Activated effector memory CD4-positive, alpha-beta T cell treated with Interleukin-2 at 50 U/mL for 16 hours (primary cell): ENCODE data around the gene ZFP1.
A peak's percentile ranks its signal among the peaks of the same experiment; 100 is the strongest.

Experiments used
- DNase-seq: peaks from one replicate; pipeline ENCODE4 v3.0.0-alpha.2; 2020

Gene ZFP1

DNA sequence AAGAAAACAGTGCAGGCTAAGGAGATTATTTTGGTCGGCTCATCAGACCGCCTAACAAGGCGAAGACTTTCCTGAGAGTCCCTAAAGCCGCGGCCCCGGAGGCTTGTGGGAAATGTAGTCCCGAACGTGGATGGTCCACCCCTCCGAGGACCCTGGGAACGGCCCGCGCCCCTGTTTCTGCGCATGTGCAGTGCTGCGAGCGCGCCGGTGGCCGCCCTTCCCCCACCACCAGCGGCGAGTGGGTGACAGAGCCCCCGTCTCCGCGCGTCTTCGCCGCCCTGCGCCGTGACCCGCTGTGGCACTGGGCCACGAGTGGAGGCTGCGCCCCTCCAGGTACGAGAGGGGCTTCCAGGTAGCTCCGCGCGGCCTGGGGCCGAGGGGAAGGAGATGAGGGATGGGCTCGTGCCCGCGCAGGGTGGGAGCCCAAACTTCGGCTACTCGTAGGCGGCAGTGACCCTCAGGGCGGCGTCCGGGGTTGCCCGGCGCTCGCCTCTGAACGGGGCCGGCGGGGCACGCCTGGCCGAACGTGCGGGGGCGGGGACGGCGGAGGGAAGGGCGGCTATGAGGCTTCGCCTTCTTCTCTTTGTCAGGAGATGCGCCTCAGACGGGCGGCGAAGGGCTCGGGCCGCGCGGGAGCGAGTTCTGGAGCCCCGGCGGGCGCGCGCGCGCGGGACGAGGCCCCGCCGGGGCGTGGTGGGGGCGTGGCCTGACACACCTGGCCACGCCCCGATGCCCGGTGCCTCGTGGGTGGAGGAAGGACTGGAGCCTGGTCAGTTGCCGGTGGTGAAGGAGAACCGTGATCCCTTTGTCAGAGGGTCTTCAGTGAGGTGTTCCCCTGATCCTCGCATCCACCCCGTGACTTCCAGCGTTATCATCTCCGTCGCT is at the start of gene ZFP1:
Gene ZFP1, plus strand, starts transcription at position 214 of the 885 bp plus-strand sequence. CDS start 4,428 bp downstream, outside the sequence.
- peak; percentile 89 for DNase-seq

DNA sequence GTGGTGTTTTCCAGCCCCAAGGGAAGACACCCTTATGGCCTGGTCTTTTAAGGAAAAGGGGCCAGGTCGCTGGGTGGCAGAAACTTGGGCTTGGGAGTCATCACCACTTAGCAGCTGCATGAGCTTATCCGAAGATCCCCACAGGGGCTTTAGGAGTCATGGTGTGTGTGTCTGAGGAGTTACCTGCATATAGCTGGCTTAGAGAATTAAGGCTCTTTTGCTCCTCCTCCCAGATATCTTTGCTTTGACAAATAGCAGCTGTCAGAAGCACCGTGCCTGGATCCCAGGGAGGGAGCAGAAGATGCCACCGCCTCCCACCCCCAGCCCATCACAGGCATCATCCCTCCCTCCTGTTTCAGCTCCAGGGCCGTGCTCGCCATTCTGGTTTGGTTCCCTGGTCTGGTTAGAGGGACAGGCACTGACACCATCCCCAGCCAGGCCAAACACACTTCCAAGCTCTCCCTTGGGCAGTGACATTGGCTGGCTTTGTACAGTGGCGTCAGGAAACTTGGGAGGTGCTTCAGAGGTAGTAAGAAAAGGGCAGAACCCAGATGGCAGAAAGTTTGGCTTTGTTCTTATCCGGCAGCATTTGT is 49.2 kb upstream of the ZFP1 start:
- no peak for DNase-seq

DNA sequence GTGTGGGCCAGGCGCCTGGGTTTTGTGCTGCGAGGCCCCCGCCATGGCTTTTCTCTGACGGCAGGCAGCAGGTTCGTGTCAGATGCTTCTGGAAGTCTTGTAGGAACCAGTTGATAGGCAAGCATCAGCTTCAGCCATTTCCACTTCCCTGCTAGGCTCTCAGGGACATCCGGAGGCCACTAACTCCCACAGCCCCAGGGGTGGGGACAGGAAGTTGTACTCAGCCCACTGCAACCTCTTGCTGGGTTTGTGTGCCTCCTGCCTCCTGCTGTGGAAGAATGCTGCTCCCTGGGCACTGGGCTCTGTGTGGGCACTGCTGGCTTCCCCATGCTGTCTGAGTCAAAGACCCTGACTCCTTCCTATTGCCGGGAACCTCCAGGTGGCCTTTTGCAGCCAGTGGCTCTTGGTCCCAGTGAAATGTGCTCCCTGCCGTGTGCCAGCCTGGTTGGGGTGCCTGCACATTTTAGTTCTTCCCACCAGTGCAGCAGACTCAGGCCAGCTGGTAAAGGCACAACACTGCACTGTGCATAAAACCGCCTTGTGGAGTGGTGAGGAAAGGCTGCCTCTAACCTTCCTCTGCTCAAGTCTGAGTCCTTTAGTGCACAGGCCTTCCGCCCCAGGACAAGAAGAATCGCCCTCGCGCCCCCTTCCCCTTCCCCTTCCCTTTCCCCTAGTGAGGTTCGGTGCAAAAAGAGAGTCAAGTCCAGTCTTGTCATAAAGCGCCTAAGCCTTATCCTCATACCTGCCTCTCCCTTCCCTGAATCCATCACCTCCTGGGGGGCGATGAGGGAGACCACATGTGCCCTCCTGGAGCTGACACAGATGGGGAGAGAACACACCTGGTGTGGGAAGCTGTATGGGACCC is 48.4 kb upstream of the ZFP1 start:
- peak; percentile 35 for DNase-seq

DNA sequence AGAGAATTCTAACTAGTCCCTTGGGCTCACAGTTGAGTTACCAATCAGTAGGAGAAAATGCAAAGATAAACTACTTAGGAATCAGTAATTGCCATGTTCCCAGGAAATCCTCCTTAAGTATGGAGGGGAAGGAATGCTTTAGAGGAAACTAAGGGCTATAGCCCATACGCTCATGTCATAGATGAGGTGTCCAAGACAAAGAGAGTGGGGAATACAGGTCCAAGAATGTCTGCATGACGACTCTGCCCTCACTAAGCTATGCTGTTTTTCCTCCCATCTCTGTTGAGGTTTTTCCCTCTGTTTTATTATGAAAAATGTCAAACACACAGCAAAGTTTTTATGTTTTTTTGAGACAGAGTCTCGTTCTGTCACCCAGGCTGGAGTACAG is 47.7 kb upstream of the ZFP1 start:
- DNase-seq, result no peak

DNA sequence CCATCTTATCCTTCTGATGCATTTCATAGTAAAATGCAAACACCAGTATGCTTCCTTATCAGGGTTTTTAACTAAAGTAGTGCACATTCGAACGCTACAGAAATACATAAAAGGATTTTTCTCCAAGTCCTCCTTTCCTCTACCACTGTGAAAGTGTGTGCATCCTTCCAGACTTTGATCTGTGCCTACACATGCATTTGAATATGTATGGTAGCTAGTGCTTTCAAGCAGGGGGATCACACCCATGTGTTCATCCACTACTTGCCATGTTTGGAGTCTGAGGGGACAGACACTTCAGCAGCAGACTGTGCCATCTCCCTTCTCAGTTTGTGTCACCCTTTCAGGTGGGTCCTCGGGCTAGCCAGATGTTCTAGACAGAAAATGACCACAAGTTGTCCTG is 46.7 kb upstream of the ZFP1 start:
- DNase-seq, result no peak

DNA sequence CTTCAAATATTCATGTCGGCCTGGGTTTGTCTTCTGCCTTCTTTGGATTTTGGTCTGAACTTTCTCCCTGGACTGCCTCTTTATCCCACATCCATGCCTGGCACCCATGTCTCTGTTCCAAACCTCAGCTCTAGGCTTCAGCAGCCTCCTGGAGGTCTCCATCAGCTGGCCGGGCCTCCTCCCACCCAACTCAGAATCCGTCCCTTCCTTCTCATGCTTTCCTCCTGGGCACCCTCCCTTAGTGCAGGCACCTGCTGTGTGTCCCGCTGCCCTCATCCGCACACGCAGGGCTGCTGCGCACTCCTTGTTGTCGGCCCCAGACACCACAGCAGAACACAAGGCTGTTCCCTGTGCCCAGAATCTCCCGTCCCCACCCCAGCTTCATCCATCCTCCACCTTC is 45.7 kb upstream of the ZFP1 start:
- no peak for DNase-seq

DNA sequence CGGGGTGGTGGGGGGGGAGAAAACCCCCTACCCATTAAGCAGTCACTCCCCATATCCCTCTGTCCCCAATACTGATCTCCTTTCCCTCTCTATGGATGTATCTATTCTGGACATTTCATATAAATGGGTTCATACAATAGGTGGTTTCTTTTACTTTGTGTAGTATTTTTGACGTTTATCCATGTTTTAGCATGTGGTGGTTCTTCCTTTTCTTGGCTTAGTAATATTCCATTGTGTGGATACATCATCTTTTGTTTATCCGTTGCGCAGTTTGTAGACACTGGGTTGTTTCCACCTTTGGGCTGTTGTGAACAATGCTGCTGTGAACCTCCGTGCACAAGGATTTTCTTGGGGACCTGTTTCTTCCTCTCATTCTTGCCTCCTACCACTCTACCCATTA is 44.3 kb upstream of the ZFP1 start:
- no peak for DNase-seq

DNA sequence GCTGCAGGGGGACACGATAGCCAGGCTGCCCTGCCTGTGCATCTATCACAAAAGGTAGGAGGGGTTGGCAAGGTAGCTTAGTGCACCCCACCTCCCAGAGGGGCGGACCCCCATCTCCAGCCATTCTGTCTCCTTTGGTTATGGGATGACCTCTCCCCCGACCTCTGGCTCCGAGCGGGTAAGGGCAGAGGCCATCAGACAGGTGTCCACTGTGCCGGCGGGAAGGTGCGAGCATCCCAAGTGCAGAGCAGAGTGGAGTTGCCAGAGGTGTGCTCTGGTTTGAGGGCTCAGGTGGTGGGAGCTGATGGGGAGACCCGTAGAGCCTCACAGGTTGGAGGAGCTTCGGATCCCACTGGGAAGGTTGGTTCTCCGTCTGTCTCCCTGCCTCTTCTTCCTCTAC is 43.5 kb upstream of the ZFP1 start:
- no peak for DNase-seq

DNA sequence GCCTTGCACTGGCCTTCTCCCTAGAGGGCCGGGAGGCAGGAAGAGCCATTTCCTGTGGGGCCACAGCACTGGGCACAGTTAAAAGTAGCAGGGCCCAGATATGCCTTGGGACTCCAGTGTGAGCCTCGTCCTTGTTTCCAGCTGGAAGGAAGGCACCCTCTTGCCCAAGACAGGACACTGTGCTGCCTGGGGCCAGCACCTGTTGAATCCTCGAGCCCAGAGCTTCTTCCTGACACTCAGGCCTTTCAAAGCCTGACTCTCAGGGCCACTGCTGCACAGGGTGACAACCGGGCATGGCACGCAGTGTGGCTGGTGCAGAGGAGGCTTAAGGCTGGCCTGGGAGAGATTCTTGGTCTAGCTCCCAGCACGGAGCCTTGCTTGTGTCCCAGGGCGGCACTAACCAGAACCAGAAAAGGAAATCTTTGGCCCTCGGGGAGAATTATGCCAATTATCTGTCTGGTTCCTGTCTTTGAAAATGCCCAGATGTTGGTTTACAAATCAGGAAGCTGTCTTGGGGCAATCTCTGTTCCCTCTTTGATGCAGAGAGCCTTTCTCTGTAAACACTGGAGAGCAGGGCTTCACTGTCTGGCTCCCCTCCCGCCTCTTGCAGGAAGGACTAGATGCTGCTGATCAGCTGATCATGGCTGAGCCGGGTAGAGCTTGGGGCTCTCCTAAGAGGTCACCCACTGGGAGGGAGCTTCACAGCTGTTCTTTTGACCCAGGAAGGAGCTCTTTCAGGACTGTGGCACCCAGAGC is 42.8 kb upstream of the ZFP1 start:
- DNase-seq, result no peak

DNA sequence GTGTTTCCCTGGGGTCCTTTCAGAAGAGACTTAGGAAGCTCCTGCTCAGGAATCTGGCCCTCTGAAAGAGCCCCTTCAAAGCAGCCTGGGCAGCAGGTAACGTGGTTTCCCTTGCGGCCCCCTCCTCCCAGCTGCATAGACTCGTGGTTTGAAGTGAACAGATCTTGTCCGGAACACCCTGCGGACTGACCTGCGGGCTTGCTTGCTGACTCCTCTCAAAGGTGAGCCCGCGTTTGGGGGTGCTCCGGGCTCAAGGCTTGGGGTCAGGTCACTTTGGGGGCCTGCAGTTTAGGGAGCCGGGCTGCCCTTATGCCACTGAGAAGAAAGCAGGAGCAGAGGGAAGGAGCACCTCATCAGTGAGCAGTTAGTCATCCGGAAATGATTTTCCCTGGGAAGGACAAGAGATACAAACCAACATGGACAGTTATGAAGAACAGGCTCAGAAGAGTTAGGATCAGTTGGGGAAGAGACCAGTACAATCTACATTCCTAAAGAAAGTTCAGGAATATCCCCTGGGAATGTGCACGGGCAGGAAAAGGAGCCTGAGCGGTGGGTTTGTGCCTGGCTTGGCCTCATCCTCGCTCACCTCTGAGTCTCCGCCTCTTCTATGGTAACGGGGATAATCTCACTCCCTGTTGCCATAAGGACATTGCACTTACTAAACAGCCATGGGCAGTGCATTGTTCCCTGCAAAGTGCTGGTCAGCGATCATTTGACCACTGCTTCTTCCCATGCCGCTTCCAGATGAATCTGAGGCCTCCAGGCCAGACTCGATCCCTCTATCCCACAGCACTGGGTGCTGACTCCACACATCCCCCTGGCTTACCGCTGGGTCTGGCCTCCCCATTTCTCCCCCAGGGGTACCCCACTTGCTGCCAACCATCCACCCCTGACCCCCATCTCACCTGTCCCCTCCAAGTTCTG is 41.7 kb upstream of the ZFP1 start:
- no peak for DNase-seq

DNA sequence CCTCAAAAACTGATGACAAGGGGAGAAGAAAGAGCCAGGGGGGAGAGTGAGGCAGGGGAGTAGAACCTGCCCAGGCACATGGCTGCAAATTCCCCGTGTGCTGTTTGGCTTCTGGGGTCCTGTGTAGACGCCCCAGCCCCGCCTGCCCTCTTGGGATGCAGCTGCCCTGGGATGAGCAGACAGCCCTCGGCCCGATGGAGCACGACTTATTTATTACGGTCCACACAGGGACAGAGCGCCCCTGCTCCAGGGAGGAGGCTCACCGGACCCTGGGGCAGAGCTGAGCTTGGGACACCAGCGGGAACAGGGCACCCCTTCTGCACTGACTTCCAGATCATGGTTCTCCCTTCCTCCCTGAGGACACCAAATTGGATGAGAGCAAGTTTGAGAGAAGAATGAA is 40.8 kb upstream of the ZFP1 start:
- DNase-seq, result no peak

DNA sequence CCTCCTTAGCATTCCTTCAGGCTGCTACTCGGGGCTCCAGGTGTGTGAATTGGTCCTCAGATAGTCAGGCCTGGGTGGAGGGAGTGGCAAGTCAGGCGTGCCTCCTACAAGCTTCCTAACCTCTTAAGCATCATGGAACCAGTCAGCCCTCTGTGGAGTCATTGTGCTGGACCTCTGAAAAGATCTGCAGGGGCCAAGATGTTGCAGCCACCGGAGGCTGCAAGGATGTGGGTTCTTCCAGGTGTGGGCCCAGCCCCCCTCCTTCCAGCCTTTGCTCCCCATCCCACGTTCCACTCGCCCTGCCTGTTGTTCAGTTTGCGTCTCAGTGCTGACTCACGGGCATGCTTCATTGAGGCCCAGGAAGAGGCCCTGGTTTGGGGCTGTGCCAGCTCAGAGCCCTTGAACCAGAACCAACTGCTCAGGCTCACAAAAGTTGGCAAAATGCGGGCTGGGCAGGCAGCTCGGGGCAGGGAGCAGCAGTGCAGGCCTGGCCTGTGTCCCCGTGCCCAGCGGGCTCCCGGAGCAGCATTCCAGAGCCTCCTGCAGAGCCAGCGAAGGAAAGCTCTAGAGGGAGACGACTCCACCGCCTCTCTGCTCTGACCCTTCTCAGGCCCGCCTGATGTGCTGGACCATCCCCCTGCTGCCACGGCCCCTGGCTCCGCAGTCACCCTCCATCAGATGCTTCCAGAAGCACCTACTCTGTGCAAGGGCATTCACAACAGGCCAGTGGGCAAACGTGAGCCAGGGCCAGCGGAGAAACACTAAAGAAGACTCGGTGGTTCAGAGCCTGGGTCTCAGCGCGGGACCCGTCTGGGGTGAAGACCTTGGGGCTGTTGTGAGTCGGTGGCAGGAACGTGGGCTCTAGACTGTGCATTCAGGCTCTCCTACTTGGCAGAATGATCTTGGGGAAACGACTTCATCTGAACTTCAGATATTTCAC is 39.3 kb upstream of the ZFP1 start:
- DNase-seq, result peak; percentile 73

DNA sequence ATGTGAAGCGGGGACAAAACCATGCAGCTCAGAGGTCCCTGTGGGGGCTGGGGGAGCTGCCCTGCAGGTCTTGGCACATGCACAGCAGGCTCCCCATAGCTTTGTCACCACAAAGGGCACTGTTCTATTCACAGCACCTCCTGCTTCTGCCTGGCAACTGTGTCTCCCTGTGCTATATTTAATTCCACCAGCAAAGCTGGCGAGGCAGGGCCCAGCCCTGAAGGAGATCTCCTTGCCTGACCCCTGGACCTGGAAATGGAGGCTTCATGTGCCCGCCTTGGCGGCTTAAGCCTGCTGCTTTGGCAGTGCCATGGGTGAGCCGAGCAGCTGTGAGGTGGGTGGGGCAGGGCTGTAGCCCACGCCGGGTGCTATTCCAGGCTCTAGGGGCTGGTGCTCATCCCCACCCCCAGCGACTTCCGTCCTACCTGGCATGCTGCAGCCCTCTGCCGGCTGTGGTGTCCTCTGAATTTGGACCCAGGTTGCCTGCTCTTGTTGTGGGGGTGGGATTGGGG is 38.5 kb upstream of the ZFP1 start:
- DNase-seq, result no peak

DNA sequence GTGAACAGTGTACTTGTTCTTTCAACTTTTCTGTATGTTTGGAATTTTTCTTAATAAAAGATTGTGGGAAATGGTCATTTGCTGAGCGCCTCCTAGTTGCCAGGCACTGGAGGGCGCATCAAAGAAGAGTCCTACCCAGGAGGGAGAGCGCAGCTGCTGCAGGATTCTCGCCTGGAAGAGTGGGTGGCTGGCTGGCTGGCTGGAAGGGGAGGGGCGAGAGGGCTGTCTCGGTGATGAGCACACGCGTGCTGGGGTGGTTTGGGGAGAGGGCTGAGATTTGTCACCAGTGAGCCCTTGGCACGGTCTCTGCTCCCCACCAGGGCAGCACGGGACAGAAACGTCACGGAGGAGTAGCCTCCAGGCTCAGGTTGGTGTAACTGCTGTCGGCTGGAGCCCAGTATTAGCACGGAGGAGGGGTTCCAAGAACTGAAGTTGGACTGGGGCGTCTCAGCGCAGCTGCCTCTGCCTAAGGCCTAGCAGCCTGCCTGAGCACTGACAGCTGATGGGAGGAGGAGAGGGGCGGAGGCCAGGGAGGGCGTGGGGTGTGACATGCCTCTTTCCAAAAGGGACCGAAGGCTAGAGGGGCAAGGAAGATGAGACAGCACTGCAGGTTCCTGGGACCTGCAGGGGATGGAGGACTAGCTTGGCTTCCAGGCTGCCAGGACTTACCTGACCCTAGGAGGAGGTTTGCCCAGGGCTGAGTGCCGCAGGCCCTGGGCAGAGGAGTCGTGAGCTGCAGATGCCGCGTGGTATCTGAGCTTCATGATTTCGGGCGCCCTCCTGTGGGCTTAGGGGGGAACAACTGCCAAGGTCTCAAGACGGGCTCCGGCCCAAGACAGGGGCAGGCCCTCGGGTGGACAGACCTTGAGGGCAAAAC is 37.4 kb upstream of the ZFP1 start:
- peak; percentile 70 for DNase-seq

DNA sequence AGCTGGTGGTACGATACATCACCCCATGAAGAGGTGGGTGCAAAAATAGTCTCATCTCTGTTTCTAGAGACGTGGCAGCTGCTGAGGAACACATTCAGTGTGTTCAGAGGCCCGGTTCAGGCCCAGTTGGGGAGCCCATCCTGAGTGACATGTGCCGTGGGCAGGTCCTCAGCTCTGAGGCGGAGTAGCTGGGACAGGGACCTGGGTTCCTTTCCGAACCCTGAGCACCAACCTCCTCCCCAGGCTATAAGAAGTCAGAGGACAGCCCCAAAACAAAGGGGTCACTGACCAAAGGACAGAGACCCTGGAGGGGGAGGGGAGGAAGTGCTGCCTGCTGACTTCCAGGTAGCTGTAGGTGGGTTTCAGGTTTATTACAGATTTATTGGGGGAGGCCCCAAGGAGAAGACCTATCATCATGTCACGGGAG is 36.8 kb upstream of the ZFP1 start:
- no peak for DNase-seq

DNA sequence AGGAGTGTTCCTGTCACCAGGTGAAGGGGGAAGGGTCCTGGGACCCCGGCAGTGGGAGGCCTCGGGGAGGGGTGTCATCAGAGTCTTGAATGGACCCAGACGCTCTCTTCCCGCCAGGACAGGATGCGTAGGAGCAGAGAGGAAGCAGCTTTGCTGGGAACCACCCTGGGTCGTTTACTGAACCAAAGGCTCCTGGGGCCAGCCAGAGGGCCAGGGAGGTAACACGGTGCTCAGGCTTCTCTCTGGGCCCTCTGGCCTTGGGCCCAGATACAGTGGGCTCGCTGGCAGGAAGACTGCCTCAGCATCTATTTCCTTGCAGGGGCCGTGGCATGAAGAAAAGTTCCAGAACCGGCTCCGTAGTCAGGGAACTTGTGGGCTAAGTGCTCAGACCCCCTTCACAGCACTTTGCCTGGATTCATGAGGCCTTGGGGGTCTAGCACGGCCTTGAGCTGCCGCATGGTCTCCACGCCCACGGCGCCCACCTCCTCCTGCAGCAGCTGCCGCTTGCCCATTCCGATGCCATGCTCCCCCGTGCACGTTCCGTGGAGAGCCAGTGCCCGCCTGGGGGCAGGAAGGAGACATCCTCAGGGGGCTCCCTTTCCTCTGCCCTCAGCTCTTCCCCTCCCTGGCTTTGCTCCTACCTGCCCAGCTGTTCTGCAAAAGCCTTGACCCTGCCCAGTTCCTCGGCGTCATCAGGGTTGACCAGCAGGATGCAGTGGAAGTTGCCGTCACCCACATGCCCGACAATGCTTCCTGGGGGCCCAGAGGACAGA is 36.2 kb upstream of the ZFP1 start:
- no peak for DNase-seq

DNA sequence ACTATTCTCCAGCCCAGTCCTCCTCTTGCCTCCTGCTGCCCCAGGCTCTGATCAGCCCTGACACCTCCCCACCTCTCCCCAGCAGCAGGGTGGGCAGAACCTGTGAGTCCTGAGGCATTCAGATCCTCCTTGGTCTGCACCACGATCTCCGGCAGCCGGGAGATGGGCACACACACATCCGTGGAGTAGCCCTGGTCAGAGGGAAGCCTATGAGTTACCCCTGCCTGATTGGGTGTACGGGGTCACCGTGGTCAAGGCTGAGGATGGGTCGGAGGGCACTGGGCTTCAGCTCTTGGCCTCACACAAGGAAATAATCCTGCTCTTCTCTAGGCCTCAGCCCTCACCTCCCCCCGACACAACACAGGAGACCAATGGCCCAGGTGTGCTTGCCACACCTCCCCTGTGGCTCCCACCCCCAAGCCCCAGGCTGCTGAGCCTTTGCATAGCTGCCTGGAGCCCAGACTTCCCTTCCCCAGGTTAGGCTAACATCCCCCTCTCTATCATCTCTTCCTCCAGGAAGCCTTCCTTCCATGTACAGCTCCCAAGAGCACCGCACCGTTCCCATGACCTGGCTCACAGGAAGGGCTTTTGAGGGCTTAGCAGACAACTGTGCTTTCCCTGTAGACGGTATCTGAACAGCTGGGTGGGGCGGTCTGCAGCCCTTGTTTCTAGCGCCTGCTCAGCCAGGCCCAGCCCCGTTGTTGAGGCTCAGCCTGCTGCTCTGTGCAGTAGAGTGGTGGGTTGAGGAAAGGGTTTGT is 35.4 kb upstream of the ZFP1 start:
- DNase-seq, result no peak
